ENCODE results near the gene MPND.

DNA sequence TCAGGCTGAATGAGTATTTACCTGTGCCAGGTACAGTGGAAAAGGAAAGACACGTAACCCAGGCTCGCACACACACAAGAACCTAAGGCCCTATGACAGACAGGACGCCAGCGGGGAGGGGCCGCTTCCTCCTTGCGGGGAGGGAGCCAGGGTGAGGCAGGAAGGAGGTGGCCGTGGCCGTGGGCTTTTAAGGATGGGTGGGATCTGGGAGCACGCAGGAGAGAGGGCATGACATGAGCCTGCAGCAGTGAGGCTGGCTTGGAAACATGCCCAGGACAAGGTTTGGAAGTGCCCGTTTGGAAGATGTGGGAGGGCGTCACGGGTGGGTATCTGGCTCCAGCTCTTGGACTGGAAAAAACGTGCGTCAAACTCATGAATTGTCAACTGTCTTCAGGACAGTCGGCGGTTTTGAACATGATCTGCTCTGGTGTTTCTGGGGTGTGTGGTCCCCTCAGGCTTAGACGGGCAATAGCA, 36.9 kb downstream of the MPND start:
- TF ChIP-seq, protein P1, sequence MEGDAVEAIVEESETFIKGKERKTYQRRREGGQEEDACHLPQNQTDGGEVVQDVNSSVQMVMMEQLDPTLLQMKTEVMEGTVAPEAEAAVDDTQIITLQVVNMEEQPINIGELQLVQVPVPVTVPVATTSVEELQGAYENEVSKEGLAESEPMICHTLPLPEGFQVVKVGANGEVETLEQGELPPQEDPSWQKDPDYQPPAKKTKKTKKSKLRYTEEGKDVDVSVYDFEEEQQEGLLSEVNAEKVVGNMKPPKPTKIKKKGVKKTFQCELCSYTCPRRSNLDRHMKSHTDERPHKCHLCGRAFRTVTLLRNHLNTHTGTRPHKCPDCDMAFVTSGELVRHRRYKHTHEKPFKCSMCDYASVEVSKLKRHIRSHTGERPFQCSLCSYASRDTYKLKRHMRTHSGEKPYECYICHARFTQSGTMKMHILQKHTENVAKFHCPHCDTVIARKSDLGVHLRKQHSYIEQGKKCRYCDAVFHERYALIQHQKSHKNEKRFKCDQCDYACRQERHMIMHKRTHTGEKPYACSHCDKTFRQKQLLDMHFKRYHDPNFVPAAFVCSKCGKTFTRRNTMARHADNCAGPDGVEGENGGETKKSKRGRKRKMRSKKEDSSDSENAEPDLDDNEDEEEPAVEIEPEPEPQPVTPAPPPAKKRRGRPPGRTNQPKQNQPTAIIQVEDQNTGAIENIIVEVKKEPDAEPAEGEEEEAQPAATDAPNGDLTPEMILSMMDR (IDR thresholded peaks at IDR 0.05), result no peak
- TF ChIP-seq POLR2AphosphoS5 (IDR thresholded peaks at IDR 0.05) (no peak), POLR2A (IDR thresholded peaks at IDR 0.05) (no peak)
